Endothelial cell of umbilical vein (primary cell): ENCODE results near the gene PRSS36. TPM values are rescaled to one million over a fixed set of nuclear protein-coding genes. Genes with fewer than 3 reads are reported as not detected.

Experiments
- BruUV-seq: library from RNA; stranded (reverse); fragments of 400-500 nt; replicated peaks from 2 replicates; lab custom pipeline; 2021; lab: Mats Ljungman, UMichigan
- CTCF ChIA-PET: fragments of 300-600, 350-600 bp; sonication (Branson Sonifier 250); formaldehyde crosslinking; loops from one replicate; lab custom pipeline; 2021; ENCODE audit warnings: antibody characterized with exemption, inconsistent platforms; lab: Charles Lee
- POLR2A ChIA-PET: fragments of 300-600, 350-600 bp; sonication (Branson Sonifier 250); formaldehyde crosslinking; loops from one replicate; lab custom pipeline; 2021; ENCODE audit warnings: antibody characterized with exemption, inconsistent platforms; lab: Charles Lee
- DNase-seq: peaks from one replicate; pipeline ENCODE4 v3.0.0-alpha.2; 2011; ENCODE audit warnings: low read depth, low spot score
- FAIRE-seq: peaks from 2 replicates; lab custom pipeline; 2011; peaks lifted over from hg19 to GRCh38; lab: Jason Lieb, UNC
- H2AFZ ChIP-seq: 2 replicates; pipeline ENCODE4 v1.6.0; 2012; ENCODE audit warnings: low read depth, low read length, control low read depth, inconsistent platforms
- H3K27ac ChIP-seq: 2 replicates; pipeline ENCODE4 v1.5.1; 2011; ENCODE audit warnings: low read depth, mild to moderate bottlenecking, control low read depth, low read length, moderate library complexity; ENCODE audit not compliant: insufficient read depth
- H3K27me3 ChIP-seq, 2 experiments: 2 replicates each; pipeline versions ENCODE4 v1.6.0 to v1.6.1; 2011; ENCODE audit warnings: low read length in 2 of 2, mixed read lengths in 1 of 2; ENCODE audit not compliant: control insufficient read depth in 2 of 2, insufficient read depth in 2 of 2
- H3K36me3 ChIP-seq, 2 experiments: 2 replicates in 1 of 2; 3 replicates in 1 of 2; pipeline ENCODE4 v1.5.1; 2011; ENCODE audit warnings: low read length in 2 of 2, mild to moderate bottlenecking in 1 of 2, moderate library complexity in 1 of 2; ENCODE audit not compliant: control insufficient read depth in 2 of 2, insufficient read depth in 2 of 2; ENCODE audit errors: extremely low read depth in 1 of 2
- H3K4me1 ChIP-seq: 3 replicates; pipeline ENCODE4 v1.5.1; 2011; ENCODE audit warnings: mild to moderate bottlenecking, low read length; ENCODE audit not compliant: control insufficient read depth, insufficient read depth; ENCODE audit errors: extremely low read depth
- H3K4me2 ChIP-seq: 2 replicates; pipeline ENCODE4 v1.6.1; 2011; ENCODE audit warnings: low read length, control low read depth, mixed read lengths; ENCODE audit not compliant: insufficient read depth
- H3K4me3 ChIP-seq, 3 experiments: fragments of 200-600 bp in 1 of 3; sonication (generic), shearing (Covaris generic) in 1 of 3; replicated peaks in 1 of 3; 2 replicates each; pipeline ENCODE4 v1.5.1; 2011 to 2016; ENCODE audit warnings: control low read depth in 3 of 3, low read length in 3 of 3, mild to moderate bottlenecking in 2 of 3, inconsistent platforms in 1 of 3, low read depth in 1 of 3, moderate library complexity in 1 of 3; ENCODE audit not compliant: insufficient read depth in 1 of 3
- H3K79me2 ChIP-seq: 2 replicates; pipeline ENCODE4 v1.6.0; 2012; ENCODE audit warnings: low read length, inconsistent platforms; ENCODE audit not compliant: control insufficient read depth, insufficient read depth
- H3K9ac ChIP-seq: replicated peaks from 2 replicates; pipeline ENCODE3; 2011; ENCODE audit warnings: low read length, control low read depth; ENCODE audit not compliant: insufficient read depth; ENCODE audit errors: extremely low read depth
- H3K9me1 ChIP-seq: replicated peaks from 3 replicates; pipeline ENCODE4 v1.6.0; 2011; ENCODE audit warnings: mild to moderate bottlenecking, low read length; ENCODE audit not compliant: control insufficient read depth, insufficient read depth; ENCODE audit errors: extremely low read depth
- H3K9me3 ChIP-seq: replicated peaks from 2 replicates; pipeline ENCODE4 v1.5.1; 2012; ENCODE audit warnings: low read length, inconsistent platforms; ENCODE audit not compliant: control insufficient read depth, insufficient read depth
- H4K20me1 ChIP-seq: replicated peaks from 2 replicates; pipeline ENCODE3; 2011; ENCODE audit warnings: mild to moderate bottlenecking, low read length; ENCODE audit not compliant: control insufficient read depth, insufficient read depth; ENCODE audit errors: extremely low read depth
- EZH2 ChIP-seq: IDR thresholded peaks from 2 replicates; pipeline ENCODE4 v1.6.1; 2012; ENCODE audit warnings: borderline replicate concordance, low read depth, mild to moderate bottlenecking, moderate library complexity, low read length, inconsistent platforms; ENCODE audit not compliant: severe bottlenecking
- FOS ChIP-seq: IDR thresholded peaks from 2 replicates; pipeline ENCODE4 v1.6.1; 2011; ENCODE audit warnings: mild to moderate bottlenecking, low read length, moderate library complexity, borderline replicate concordance; ENCODE audit not compliant: insufficient read depth
- GATA2 ChIP-seq: IDR thresholded peaks from 2 replicates; pipeline ENCODE4 v1.7.0; 2011; ENCODE audit warnings: low read depth, mild to moderate bottlenecking, moderate library complexity, mixed read lengths, low read length; ENCODE audit not compliant: insufficient read length, insufficient read depth
- JUN ChIP-seq: IDR thresholded peaks from 2 replicates; pipeline ENCODE4 v1.6.1; 2011; ENCODE audit warnings: borderline replicate concordance, low read depth; ENCODE audit not compliant: insufficient read length, insufficient read depth
- MAX ChIP-seq: IDR thresholded peaks from 2 replicates; pipeline ENCODE4 v1.6.1; 2011; ENCODE audit not compliant: insufficient read depth, insufficient read length
- MYC ChIP-seq: IDR thresholded peaks from one replicate; pipeline ENCODE4 v1.6.1; 2011; ENCODE audit warnings: mild to moderate bottlenecking, low read depth, low read length
- POLR2A ChIP-seq: IDR thresholded peaks from 2 replicates; pipeline ENCODE4 v1.6.1; 2012; ENCODE audit warnings: low read depth, mild to moderate bottlenecking, control low read depth, low read length
- POLR2AphosphoS5 ChIP-seq: IDR thresholded peaks from 2 replicates; pipeline ENCODE4 v1.6.1; 2012; ENCODE audit warnings: low read depth, mild to moderate bottlenecking, control low read depth, low read length, moderate library complexity; ENCODE audit not compliant: insufficient read depth
- dilution Hi-C: fragments of 300-500 bp; cut with MboI; formaldehyde crosslinking; loops from one replicate; pipeline ENCODE4 v1.15.0; 2019; ENCODE audit warnings: low sequenced_read_pairs; ENCODE audit not compliant: extremely low pct_ligation_motif_present
- intact Hi-C: fragments of 100-400 bp; cut with micrococcal nuclease; formaldehyde crosslinking; loops from one replicate; pipeline ENCODE4 v1.10.0; 2022
- polyA plus RNA-seq, 4 experiments: library from polyadenylated mRNA; depleted of rRNA in 3 of 4; stranded (reverse) in 3 of 4; unstranded in 1 of 4; fragments of >200 nt; gene quantifications; 2 replicates each; pipeline versions ENCODE4 v1.2.1 to v1.2.3, GENCODE V29; 2011 to 2012; ENCODE audit warnings: missing spikeins in 1 of 4
- total RNA-seq: library from RNA; stranded (reverse); gene quantifications from 2 replicates; pipeline ENCODE4 v1.2.3, GENCODE V29; 2021
- TF ChIP-seq, protein P1 (sequence below), 2 donors: IDR thresholded peaks; 1 replicate in 1 of 2; 2 replicates in 1 of 2; pipeline ENCODE4 v1.5.1; 2011; ENCODE audit warnings: low read length in 2 of 2, mild to moderate bottlenecking in 2 of 2, moderate library complexity in 2 of 2, control low read depth in 1 of 2, inconsistent platforms in 1 of 2, low read depth in 1 of 2; ENCODE audit not compliant: insufficient read depth in 1 of 2; ENCODE audit errors: extremely low read depth in 1 of 2

PRSS36 gene
- total and polyA plus RNA-seq, 2 donors (not counting 3 experiments of a cell fraction or from before 2014, with no cell fraction given) = 0.57 TPM; not detected in 1

DNA sequence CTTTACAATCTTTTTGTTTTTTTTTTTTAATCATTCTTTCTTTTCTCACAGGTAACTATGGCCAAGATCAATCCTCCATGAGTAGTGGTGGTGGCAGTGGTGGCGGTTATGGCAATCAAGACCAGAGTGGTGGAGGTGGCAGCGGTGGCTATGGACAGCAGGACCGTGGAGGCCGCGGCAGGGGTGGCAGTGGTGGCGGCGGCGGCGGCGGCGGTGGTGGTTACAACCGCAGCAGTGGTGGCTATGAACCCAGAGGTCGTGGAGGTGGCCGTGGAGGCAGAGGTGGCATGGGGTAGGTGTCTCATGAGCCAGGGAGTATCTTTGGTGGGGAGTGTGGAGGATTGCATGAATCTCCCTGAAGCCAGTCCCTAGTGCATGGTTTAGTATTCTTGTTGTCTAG, 35.0 kb upstream of the PRSS36 start:
- dilution Hi-C loops (no loop called here), intact Hi-C loops (loop anchor here (5.0 kb wide), 1 partner anchor 272 kb away; the partner anchor contains the start of gene ARMC5)
- Histone ChIP-seq H3K27me3 (no peaks in the 10 kb centered on the region), H3K79me2 (peaks cover 93% of the 10 kb centered on the region), H3K4me2 (no peak overlapping the region), H3K36me3 (peaks cover 56 to 61% of the 10 kb centered on the region in 2 experiments), H3K9me3 (no peaks in the 10 kb centered on the region), H4K20me1 (peaks cover 24% of the 10 kb centered on the region), H3K9ac (no peak overlapping the region), H3K9me1 (no peaks in the 10 kb centered on the region), H2AFZ (no peak overlapping the region), H3K27ac (no peak overlapping the region), H3K4me1 (peaks cover 15% of the 10 kb centered on the region), H3K4me3 (no peak overlapping the region)
- TF ChIP-seq, protein P1, sequence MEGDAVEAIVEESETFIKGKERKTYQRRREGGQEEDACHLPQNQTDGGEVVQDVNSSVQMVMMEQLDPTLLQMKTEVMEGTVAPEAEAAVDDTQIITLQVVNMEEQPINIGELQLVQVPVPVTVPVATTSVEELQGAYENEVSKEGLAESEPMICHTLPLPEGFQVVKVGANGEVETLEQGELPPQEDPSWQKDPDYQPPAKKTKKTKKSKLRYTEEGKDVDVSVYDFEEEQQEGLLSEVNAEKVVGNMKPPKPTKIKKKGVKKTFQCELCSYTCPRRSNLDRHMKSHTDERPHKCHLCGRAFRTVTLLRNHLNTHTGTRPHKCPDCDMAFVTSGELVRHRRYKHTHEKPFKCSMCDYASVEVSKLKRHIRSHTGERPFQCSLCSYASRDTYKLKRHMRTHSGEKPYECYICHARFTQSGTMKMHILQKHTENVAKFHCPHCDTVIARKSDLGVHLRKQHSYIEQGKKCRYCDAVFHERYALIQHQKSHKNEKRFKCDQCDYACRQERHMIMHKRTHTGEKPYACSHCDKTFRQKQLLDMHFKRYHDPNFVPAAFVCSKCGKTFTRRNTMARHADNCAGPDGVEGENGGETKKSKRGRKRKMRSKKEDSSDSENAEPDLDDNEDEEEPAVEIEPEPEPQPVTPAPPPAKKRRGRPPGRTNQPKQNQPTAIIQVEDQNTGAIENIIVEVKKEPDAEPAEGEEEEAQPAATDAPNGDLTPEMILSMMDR (IDR thresholded peaks at IDR 0.05; ENCODE audit: extremely low read depth in 1 of 2, insufficient read depth in 1 of 2, low read depth in 1 of 2, low read length in 2 of 2) = no peak
- no peak for TF ChIP-seq POLR2AphosphoS5
- TF ChIP-seq JUN = no peak
- TF ChIP-seq MYC = no peak
- no peak for TF ChIP-seq POLR2A
- no peak for TF ChIP-seq GATA2
- no peak for TF ChIP-seq FOS
- no peak for TF ChIP-seq EZH2
- no peak for TF ChIP-seq MAX
- ChIA-PET CTCF (interaction anchor here (0.7 kb wide), 1 partner anchor 174 kb away, joined by 3 read pairs; no protein-coding TSS in a partner anchor), POLR2A (no interaction called here)
- DNase-seq = no peak
- no TSS peak for BruUV-seq
- FAIRE-seq = no peak
